ENCODE data around the gene ELF2. TPM values are rescaled to one million over a fixed set of nuclear protein-coding genes. Genes with fewer than 3 reads are reported as not detected.
"Not testable (repeated sequence)": the region's sequence is repeated elsewhere in the genome, so short reads cannot be mapped to it uniquely, and the experiment has no call there.

ELF2 gene
- total RNA-seq = 23.8 TPM

- peak; percentile 90 for ATAC-seq
These were observed at the start of gene ELF2 for GRCh38 chr4:139177049-139177868. Gene ELF2 (minus strand): TSS chr4:139177218. CDS start chr4:139137701, 39,517 bp downstream.

GRCh38 chr4:139223682-139224317, 46.8 kb upstream of the ELF2 start:
- ATAC-seq = peak; percentile 67

- ATAC-seq = no peak
These were observed 45.2 kb upstream of the ELF2 start for GRCh38 chr4:139222215-139222614.

- ATAC-seq = no peak
These were observed 44.7 kb upstream of the ELF2 start for GRCh38 chr4:139221687-139222086.

GRCh38 chr4:139219450-139220055, 42.5 kb upstream of the ELF2 start:
- no peak for ATAC-seq

- no peak for ATAC-seq
These were observed 37.1 kb upstream of the ELF2 start for GRCh38 chr4:139214039-139214534.

GRCh38 chr4:139213633-139214032, 36.6 kb upstream of the ELF2 start:
- not testable (repeated sequence) for ATAC-seq

GRCh38 chr4:139212900-139213299, 35.9 kb upstream of the ELF2 start:
- no peak for ATAC-seq

GRCh38 chr4:139210486-139210885, 33.5 kb upstream of the ELF2 start:
- no peak for ATAC-seq

- ATAC-seq = no peak
These were observed 32.5 kb upstream of the ELF2 start for GRCh38 chr4:139209470-139210063.

GRCh38 chr4:139208404-139208945, 31.5 kb upstream of the ELF2 start:
- ATAC-seq = no peak

GRCh38 chr4:139207873-139208403, 30.9 kb upstream of the ELF2 start:
- ATAC-seq = no peak

- no peak for ATAC-seq
These were observed 30.2 kb upstream of the ELF2 start for GRCh38 chr4:139207247-139207646.

- no peak for ATAC-seq
These were observed 26.0 kb upstream of the ELF2 start for GRCh38 chr4:139202991-139203390.

- no peak for ATAC-seq
These were observed 23.5 kb upstream of the ELF2 start for GRCh38 chr4:139200506-139200905.

GRCh38 chr4:139200102-139200501, 23.1 kb upstream of the ELF2 start:
- ATAC-seq = no peak

- not testable (repeated sequence) for ATAC-seq
These were observed 20.2 kb upstream of the ELF2 start for GRCh38 chr4:139197214-139197613.

- ATAC-seq = no peak
These were observed 19.4 kb upstream of the ELF2 start for GRCh38 chr4:139196462-139196861.

GRCh38 chr4:139191373-139191772, 14.4 kb upstream of the ELF2 start:
- ATAC-seq = no peak

GRCh38 chr4:139189972-139190371, 13.0 kb upstream of the ELF2 start:
- ATAC-seq = no peak

- ATAC-seq = no peak
These were observed 12.4 kb upstream of the ELF2 start for GRCh38 chr4:139189417-139189749.

GRCh38 chr4:139188648-139189416, 11.8 kb upstream of the ELF2 start:
- no peak for ATAC-seq

Measured in esophagus mucosa (tissue), 1 donor.